Astrocyte of the hippocampus (primary cell): ENCODE data around the gene DENND10.
A peak's percentile ranks its signal among the peaks of the same experiment; 100 is the strongest.
"Not testable (repeated sequence)": the region's sequence is repeated elsewhere in the genome, so short reads cannot be mapped to it uniquely, and the experiment has no call there.

Experiments used
- DNase-seq: peaks from one replicate; pipeline ENCODE4 v3.0.0; 2011; ENCODE audit warnings: low read depth, low spot score

Gene DENND10, protein sequence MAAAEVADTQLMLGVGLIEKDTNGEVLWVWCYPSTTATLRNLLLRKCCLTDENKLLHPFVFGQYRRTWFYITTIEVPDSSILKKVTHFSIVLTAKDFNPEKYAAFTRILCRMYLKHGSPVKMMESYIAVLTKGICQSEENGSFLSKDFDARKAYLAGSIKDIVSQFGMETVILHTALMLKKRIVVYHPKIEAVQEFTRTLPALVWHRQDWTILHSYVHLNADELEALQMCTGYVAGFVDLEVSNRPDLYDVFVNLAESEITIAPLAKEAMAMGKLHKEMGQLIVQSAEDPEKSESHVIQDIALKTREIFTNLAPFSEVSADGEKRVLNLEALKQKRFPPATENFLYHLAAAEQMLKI

DNA sequence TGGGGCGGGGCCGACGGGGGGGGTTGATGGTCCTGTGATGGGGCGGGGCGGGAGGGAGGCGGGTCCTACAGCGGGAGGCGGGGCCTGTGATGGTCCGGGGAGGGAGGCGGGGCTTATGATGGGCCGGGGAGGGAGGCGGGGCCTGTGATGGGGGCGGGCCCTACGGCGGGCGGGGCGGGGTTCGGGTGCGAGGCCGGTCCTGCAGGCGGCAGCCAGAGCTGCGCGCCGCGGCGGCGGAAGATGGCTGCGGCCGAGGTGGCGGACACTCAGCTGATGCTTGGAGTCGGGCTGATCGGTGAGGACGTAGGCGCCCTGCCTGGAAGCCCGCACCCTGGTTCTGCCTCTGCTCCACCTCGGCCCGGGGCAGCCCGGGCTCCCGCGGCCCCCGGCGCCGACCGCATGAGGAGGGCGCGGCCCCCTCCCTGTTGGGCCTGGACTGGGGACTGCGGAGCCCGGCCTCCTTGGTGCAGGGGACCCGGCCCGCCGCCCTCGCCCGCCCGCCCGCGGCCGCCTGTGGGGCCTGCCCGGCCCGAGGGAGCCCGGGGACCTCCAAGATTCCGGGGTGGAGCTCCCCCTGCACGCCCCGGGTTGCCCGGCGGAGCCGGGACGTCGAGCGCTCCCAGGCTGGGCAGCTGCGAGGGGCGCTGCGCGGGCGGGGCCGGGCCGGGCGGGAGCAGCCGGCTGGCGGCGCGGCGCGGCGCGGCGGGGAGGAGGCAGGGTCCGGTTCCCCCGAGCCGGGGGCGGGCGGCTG is at the start of gene DENND10:
Gene DENND10 (plus strand): TSS at position 211 of the 751 bp plus-strand sequence. CDS start 30 bp downstream, at position 241.
- DNase-seq, result peak; percentile 93

DNA sequence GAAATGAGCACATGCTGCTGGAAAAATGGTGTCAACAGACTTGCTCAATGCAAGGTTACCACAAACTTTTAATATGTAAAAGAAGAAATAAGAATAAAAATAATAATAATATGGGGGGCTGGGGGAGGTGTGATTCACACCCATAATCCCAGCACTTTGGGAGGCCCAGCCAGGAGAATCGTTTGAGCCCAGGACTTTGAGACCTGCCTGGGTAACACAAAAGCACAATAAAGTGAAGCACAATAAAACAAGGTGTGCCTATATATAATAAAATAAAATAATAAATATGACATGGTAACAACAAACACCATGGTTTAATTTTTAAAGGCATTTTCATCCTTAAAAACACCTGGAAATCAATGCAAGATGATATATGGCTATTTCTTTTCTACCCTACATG is 48.4 kb upstream of the DENND10 start:
- no peak for DNase-seq

DNA sequence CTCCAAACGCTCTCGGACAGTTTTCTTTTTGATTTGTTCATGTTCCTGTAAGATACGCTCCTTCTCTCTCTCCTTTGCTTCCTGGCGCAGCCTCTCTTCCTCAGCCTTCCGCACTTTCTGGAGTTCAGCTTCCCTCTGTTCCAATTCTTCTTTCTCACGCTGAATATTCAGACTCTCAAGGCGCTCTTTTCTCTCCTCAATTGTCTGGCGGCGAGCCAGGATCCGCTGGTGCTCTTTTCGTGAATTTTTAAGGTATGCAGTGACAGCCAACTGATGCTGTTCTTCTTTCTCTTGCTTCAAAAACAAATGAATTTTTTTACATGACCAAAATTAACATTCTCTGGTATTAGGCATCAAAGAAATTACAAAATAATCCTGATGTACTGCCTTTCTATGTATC is 45.9 kb upstream of the DENND10 start:
- no peak for DNase-seq

DNA sequence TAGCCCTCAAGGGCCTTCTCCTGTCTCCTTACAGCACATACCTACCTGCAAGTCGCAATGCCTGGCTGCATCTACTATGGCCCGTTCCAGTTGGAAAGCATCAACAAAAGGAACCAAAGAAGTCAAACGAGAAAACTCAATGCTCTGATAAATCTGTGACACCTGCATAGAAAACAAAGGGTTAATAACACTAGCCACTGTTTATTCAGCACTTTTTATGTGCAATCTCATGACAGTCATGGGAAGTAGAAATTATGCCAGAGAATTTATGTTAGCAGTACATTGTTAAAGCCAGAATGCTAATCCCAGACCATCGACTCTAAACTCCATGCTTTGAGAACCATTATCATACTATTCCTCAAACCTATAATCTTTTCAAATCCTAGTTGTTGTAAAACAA is 44.4 kb upstream of the DENND10 start:
- no peak for DNase-seq

DNA sequence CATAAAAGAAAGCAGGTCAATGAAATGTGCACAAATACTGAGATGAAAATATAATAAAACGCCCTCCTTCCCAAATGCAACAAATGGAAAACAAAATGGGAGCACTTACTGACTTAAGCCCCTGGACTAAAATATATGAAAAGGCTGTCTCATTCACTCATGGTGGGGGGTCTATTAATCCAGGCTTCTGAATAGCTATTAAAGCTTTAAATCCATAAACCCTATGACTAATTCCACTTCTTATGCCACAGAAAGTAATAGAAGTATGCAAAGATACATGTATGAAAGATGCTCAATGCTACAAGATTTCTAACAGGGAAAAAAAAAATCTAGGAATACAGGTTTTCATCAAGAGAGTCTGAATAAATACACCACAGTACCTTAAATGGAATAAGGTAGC is 43.8 kb upstream of the DENND10 start:
- no peak for DNase-seq

DNA sequence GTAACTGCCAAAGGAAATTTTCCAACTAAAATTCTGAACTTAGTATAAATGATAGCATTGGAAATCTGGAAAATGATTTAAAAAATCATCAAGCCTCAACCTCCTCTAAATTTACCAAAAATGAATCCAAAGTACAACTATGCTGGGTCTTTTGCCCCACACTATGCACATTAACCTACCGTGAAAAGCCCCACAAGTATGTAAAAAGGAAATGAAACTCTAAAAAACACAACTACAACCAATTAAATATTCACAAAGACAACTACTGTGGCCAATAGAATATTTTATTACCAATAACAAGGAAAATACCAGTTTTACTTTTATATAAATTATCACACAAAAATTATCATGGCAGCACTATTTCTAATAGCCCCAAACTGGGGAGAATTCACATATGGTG is 42.6 kb upstream of the DENND10 start:
- DNase-seq, result no peak

DNA sequence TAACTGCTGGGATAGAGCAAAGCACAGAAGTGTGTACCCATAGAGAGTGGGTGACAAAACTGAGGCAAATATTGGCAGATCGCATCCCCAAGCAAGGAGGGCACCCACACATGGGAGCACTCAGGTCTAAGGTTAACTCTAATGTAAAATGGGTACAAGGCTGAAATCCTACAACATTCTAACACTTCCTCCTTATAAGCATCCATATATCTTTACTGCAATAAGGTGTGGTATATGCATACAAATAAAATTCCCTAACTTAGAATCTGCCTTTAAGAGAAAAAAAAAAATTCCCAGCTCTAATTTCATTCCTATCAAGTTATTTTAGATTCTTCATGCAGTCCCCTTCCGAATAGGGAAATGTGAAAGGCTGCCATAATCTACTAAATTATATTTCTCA is 42.0 kb upstream of the DENND10 start:
- DNase-seq, result no peak

DNA sequence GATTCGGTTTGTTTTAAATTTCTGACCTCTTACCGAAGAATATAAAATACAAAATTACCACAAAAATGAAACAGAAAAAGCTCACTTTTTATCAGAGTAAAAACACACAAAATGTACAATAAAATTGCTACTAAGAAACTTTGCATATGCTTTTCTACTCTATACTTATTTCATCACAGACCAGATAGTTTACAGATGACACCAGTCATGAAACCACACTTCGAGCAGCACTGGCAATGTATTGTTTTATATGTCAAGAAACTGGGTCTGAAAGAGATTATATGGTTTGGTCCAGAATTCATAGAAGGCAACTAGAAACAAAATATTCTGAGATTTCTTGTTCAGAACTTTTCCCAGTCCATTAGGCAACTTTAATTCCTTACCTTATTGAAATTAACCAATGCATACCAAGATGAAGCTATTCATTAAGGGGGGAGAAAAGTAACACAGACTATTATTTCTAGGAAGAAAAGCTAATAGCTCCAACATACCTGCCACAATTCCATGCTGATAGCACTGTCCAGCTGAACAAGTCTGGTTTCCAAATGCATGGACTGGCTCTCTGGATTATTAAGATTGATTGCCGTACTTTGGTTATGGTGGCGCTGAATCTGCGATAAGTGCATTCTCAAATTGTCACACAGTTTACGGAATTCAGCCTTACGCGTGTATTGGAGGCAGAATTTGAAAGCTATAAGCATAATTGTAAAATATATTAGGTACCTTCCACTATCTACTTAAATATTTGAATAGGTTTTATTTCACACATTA is 33.3 kb upstream of the DENND10 start:
- DNase-seq, result no peak

DNA sequence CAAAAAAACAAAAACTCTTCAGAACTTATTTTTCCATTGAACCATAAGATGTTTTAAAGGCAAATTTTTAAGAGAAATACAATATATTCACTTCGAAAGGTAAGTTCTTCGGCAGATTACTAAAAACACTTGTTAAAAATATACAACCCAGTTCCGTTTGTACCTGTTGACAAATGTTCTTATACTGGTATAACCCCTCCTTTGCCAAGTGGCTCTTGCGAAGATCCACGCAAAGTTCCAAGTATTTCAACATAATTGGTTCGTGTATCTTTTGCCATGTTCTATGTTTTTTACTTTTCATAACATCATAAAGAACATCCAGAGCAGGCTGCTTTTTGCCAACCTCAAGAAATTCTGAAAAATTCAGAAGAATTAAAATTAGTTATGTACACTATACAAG is 30.3 kb upstream of the DENND10 start:
- no peak for DNase-seq

DNA sequence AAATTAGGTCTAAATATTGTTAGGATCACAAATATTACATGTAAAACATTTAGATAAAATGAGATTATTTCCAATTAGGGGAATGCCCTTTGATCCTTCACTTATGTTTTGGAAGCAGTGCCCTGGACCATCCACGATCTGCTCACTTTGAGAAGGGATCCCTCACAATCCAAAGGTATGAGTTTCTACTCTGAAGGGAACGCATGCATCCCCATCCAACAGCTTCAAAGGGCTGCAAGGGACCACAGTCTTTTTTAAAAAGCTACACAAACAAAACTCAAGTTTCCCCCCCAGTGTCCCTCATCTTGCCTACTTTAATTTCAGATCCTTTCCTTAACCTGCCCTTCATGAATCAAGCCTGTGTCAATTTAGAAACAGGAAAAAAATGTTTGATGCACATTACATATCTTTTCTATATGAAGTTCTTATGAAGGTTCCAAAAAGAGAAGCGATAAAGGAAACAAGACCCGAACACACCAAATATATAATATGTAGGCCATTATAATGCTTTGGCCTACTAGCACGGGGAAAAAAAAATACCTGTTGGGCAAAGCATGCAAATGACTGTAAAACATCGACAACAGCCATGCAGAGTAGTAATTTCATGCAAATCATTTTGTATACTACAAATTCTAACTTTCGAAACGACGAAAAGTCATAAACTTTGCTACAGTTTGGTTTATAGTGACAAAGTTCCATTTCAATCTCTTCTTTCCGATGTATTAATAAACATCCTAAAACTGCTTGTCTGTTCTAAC is 25.3 kb upstream of the DENND10 start:
- no peak for DNase-seq

DNA sequence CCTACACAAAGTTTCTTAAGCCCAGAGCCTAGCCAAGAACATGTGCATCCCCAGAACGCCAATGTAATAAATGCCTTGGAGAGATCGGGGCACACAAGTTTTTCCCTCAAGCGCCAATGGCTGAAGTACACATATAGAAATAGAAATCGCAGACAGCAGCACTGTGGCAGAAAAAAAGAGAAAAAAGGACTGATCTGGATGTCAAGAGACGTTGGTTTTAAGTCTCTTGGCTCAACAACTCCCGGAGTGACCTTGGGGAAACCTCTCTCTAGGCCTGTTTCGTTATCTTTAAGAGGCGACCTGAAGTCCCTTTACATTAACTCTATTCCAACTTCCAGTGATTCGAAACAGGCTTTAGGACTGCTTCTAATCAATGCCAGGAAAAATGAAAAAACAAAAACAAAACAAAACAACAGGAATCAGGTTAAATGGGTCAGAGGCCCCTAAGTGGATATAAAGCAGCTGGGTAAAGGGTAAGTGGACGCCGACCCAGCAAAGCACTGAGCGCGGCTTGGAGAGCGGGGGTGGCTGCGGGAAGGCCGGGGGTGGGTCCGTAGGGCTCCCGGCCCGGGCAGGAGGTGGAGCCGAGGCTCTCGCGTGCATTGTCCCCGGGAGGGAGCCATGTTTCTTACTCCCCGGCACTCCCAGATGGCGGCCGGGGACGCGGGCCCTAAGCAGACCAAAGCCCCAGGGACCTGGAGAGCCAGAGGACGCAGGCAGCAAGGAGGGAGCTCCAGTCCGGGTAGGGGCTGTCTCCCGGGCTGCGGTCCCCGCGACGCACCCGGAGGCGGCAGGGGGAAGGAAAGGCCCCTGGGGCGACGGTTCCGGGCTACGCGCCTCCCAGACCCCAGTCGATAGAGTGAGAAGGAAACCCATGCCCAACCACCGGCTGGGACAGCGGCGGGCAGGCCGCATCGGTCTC is 24.1 kb upstream of the DENND10 start:
- DNase-seq, result peak; percentile 91

DNA sequence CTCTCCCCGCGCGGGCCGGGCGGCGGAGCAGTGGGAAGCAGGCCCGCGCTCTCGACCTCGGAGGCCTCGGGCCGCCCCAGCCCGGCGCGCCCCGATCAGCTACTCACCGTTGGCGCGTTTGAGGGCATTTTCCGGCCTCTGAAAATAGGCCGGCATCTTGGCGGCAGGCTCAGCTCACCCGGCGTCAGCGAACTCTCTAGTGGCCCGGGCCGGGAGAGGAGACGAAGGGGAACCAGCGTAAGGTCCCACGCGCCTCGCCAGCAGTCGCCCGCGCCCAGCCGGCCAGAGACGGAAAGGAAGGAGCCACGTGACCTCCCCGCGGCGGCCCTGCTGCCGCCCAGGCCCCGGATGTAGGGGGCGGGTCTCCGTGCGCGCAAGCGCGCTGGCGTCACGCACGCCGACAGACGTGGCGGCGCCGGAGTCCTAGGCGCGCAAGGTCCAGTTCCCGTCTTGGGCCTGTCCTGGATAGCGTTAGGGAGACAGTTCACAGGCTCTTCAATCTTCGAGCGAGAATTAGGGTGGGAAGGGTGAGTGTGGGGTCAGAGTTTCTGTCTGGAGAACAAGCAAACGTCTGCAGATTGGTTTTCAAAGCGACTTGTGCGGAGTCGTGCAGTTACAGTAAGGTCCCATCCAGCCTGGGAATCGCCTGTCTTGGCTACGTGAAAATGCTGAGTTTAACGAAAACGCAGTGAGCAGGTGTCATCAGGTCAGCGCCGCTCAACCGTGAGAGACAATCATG is 23.2 kb upstream of the DENND10 start, which contains the start of gene EIF3A:
Gene EIF3A (minus strand): TSS at position 297 of the 739 bp plus-strand sequence. CDS start 141 bp downstream, at position 156.
- DNase-seq, result peak; percentile 98

DNA sequence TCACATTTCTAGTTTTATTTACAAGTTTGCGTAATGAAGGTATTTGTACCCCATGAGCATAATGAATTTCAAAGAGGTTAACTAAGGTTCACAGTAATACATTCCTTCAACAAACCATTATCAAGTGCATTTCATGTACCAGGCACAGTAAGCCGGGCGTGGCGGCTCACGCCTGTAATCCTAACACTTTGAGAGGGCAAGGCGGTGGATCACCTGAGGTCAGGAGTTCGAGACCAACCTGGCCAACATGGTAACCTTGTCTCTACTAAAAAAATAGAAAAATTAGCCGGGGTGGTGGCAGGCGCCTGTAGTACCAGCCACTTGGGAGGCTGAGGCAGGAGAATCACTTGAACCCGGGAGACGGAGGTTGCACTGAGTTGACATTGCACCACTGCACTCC is 19.0 kb upstream of the DENND10 start:
- DNase-seq, result no peak

DNA sequence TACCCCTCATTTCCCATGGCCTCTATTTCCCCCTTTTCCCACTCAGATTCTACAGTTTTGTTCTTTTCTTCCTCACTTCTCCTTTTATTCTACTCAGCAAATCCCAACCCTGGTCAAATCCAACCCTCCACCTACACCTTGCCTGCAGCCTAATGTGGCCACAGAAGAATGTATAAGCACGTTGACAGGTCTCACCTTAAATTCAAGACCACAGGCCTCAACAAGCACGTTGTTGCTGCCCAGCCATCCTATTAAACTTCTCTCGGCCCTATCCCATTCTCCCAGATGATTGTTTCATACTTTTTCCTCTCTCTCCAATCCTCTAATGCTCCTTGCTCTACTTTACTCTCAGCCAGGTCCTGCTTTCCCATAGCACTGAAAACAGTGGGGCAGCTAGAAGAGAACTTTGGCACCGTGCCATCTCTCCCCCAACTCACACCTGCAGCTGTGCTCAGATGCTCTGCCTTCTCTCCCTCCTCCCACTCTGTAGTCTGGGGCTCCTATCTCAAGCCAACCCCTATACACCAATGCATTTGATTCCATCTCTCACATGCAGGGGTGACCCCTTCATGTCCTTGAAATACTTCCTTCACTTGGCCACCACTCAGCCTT is 16.5 kb upstream of the DENND10 start:
- no peak for DNase-seq

DNA sequence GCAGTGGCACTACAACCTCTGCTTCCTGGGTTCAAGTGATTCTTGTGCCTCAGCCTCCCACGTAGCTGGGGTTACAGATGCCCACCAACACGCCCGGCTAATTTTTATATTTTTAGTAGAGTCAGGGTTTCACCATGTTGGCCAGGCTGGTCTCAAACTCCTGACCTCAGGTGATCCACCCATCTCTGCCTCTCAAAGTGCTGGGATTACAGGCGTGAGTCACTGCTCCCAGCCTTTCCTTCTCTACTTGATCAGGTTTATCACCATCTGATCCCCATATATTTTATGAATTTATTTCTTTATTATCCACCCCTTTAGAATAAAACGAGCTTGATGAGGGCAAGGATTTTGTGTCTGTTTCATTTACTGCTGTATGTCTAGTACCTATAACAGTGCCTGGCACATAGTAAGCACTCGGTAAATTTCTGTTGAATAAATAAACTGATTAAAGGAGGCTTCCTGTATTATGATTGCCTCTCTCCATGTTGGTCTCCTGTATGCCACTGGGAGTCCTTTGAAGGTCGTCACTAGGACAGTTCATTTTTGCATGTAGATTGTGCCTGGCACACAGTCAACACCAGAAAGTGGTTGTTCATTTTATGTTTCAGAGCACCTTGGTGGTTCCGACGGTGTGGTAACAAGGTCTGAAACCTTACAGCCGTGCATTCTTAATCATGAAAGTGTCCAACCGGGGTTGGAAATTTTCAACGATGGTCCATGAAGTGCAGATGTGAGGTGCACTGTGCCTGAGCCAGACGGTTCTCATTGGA is 13.7 kb upstream of the DENND10 start:
- DNase-seq, result no peak

DNA sequence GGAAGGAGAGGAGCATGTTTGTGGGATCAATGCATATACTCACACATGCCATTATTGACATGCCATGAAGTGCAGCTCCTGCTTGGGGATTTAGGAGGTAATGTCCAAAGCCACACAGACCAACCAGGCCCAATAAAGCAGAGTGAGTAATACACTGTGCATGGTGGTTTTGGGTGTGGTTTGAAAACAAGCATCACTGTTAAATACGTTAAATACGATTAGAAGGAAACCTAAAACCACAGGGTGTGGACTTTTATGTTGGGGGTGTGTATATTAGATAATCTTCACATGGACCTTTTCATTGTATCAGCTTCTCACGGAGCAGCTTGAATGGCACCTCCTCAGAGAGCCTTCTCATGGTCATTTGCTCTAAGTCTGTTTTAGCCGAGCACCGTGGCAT is 12.9 kb upstream of the DENND10 start:
- peak; percentile 61 for DNase-seq

DNA sequence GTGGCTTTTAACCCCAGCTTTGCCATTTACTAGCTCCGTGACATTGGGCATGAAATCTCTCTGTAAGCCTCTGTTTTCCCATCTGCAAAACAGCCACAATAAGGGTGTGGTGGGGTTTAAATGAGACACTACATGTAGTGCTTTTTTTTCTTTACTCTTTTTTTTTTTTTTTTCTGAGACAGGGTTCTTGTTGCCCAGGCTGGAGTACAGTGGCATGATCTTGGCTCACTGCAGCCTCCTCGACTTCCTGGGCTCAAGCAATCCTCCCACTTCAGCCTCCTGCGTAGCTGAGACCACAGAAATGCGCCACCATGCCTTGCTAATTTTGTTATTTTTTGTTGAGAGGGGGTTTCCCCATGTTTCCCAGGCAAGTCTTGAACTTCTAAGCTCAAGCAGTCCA is 8.3 kb upstream of the DENND10 start:
- no peak for DNase-seq

DNA sequence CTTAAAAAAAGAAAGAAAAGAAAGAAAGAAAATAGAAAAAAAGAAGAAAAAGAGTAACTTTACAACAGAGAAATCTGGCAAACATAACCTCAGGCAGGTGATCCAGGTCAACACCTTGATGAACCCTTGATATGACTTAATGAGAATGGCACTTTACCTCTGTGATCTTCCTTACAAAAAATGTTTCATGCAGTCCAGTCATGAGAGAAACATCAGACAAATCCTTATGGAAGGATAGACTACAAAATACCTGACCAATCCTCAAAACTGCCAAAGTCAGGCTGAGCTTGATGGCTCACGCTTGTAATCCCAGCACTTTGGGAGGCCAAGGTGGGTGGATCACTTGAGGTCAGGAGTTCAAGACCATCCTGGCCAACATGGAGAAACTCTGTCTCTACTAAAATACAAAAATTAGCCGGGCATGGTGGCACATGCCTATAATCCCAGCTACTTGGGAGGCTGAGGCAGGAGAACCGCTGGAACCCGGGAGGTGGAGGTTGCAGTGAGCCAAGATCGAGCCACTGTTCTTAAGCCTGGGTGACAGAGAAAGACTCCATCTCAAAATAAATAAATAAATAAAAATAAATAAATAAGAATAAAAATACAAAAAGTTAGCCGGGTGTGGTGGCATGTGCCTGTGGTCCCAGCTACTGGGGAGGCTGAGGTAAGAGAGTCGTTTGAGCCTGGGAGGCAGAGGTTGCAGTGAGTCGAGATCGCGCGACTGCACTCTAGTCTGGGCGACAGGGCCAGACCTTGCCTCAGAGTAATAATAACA is 7.1 kb upstream of the DENND10 start:
- not testable (repeated sequence) for DNase-seq
